ENCODE results near the gene PEAR1. TPM values are rescaled to one million over a fixed set of nuclear protein-coding genes. Genes with fewer than 3 reads are reported as not detected.

Gene PEAR1
- total RNA-seq, 6 experiments from 2014 or later: 3.2 to 23.6 (median 20.2) TPM

- DNase-seq: no peak
- H3K27me3 Mint-ChIP-seq (ENCODE audit: insufficient read depth): peaks cover 46% of the 10 kb centered on the region
- H3K4me3 Mint-ChIP-seq: no peak overlapping the region
- TF ChIP-seq, protein P1, sequence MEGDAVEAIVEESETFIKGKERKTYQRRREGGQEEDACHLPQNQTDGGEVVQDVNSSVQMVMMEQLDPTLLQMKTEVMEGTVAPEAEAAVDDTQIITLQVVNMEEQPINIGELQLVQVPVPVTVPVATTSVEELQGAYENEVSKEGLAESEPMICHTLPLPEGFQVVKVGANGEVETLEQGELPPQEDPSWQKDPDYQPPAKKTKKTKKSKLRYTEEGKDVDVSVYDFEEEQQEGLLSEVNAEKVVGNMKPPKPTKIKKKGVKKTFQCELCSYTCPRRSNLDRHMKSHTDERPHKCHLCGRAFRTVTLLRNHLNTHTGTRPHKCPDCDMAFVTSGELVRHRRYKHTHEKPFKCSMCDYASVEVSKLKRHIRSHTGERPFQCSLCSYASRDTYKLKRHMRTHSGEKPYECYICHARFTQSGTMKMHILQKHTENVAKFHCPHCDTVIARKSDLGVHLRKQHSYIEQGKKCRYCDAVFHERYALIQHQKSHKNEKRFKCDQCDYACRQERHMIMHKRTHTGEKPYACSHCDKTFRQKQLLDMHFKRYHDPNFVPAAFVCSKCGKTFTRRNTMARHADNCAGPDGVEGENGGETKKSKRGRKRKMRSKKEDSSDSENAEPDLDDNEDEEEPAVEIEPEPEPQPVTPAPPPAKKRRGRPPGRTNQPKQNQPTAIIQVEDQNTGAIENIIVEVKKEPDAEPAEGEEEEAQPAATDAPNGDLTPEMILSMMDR (IDR thresholded peaks at IDR 0.05): no peak
- no peaks in the 10 kb centered on the region for H3K36me3 Mint-ChIP-seq (ENCODE audit: low read depth)
- H3K9me3 Mint-ChIP-seq: no peaks in the 10 kb centered on the region
- H3K4me1 Mint-ChIP-seq (ENCODE audit: low read depth): no peaks in the 10 kb centered on the region
- H3K27ac Mint-ChIP-seq: no peak overlapping the region
Measured at GRCh38 chr1:156851779-156852417, 41.6 kb upstream of the PEAR1 start.

DNA sequence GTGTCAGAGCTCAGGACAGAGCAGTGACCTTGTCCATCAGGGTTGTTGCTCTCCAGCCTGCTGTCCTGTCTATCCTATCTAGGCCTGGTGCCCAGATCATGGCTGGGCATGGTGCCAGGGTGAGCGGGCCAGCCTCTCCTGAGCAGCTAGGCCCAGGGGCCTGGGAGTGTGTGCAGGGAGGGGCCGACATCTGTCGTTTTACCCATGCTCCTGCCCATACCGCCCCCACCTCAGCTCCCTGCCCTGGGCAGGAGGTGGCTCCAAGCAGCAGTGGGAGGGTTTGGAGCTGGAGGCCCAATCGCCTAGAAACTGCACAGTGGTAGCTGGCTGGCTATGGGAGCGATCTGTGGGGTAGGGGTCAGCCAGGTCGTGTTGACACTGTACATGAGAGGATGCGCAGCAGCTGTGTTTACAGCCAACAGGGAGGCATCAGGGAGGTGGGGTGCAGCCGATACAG is 41.1 kb upstream of the PEAR1 start:
- TF ChIP-seq, protein P1 (IDR thresholded peaks at IDR 0.05): no peak
- DNase-seq: peak; percentile 16
- Mint-ChIP-seq H3K36me3 (ENCODE audit: low read depth) (no peaks in the 10 kb centered on the region), H3K27me3 (ENCODE audit: insufficient read depth) (peaks cover 48% of the 10 kb centered on the region), H3K4me3 (no peak overlapping the region), H3K4me1 (ENCODE audit: low read depth) (no peaks in the 10 kb centered on the region), H3K27ac (no peak overlapping the region), H3K9me3 (no peaks in the 10 kb centered on the region)

GRCh38 chr1:156853761-156854160 is 39.8 kb upstream of the PEAR1 start:
- no peaks in the 10 kb centered on the region for H3K36me3 Mint-ChIP-seq (ENCODE audit: low read depth)
- no peak overlapping the region for H3K4me3 Mint-ChIP-seq
- H3K27ac Mint-ChIP-seq: no peak overlapping the region
- DNase-seq: no peak
- TF ChIP-seq, protein P1 (IDR thresholded peaks at IDR 0.05): no peak
- peaks cover 54% of the 10 kb centered on the region for H3K27me3 Mint-ChIP-seq (ENCODE audit: insufficient read depth)
- H3K4me1 Mint-ChIP-seq (ENCODE audit: low read depth): peaks cover 4% of the 10 kb centered on the region
- no peaks in the 10 kb centered on the region for H3K9me3 Mint-ChIP-seq

- Mint-ChIP-seq H3K9me3 (no peaks in the 10 kb centered on the region), H3K4me3 (no peak overlapping the region), H3K27me3 (ENCODE audit: insufficient read depth) (peaks cover 46% of the 10 kb centered on the region), H3K27ac (no peak overlapping the region), H3K4me1 (ENCODE audit: low read depth) (peaks cover 6% of the 10 kb centered on the region), H3K36me3 (ENCODE audit: low read depth) (no peaks in the 10 kb centered on the region)
- TF ChIP-seq, protein P1 (IDR thresholded peaks at IDR 0.05): peak; percentile 27; the same call in 1 of the 2 replicates
- DNase-seq: no peak
Measured at GRCh38 chr1:156854634-156855033, 38.9 kb upstream of the PEAR1 start.

- Mint-ChIP-seq H3K9me3 (no peaks in the 10 kb centered on the region), H3K4me3 (no peak overlapping the region), H3K27ac (no peak overlapping the region), H3K27me3 (ENCODE audit: insufficient read depth) (peaks cover 42% of the 10 kb centered on the region), H3K4me1 (ENCODE audit: low read depth) (peaks cover 12% of the 10 kb centered on the region), H3K36me3 (ENCODE audit: low read depth) (no peaks in the 10 kb centered on the region)
- DNase-seq: no peak
- TF ChIP-seq, protein P1 (IDR thresholded peaks at IDR 0.05): no peak
Measured at GRCh38 chr1:156856282-156856785, 37.2 kb upstream of the PEAR1 start.

Measured in HFFc6 (cell line).